Kidney epithelial cell (primary cell): ENCODE data around the gene AFG1L. TPM values are rescaled to one million over a fixed set of nuclear protein-coding genes. Genes with fewer than 3 reads are reported as not detected.

Source experiments
- DNase-seq: peaks from one replicate; pipeline ENCODE4 v3.0.0-alpha.2; 2010; ENCODE audit warnings: low read depth
- H3K27me3 ChIP-seq: 2 replicates; pipeline ENCODE4 v1.6.0; 2011; ENCODE audit warnings: low read length; ENCODE audit not compliant: control insufficient read depth, insufficient read depth
- H3K36me3 ChIP-seq: 2 replicates; pipeline ENCODE4 v1.5.1; 2011; ENCODE audit warnings: low read length; ENCODE audit not compliant: control insufficient read depth, insufficient read depth
- H3K4me3 ChIP-seq: 2 replicates; pipeline ENCODE4 v1.5.1; 2011; ENCODE audit warnings: low read depth, mild to moderate bottlenecking, control low read depth, low read length
- CTCF ChIP-seq: IDR thresholded peaks from 2 replicates; pipeline ENCODE4 v1.5.1; 2011; ENCODE audit warnings: mild to moderate bottlenecking, moderate library complexity, low read length, control low read depth, inconsistent platforms; ENCODE audit not compliant: insufficient read depth, poor library complexity, severe bottlenecking
- total RNA-seq: library from RNA; depleted of rRNA; stranded (reverse); fragments of >200 nt; gene quantifications from 2 replicates; pipeline ENCODE4 v1.2.3, GENCODE V29; 2015

The AFG1L gene
- total RNA-seq, 1 donor from 2014 or later = 3.6 TPM

- Histone ChIP-seq H3K4me3 (no peak overlapping the region), H3K27me3 (no peaks in the 10 kb centered on the region)
- TF ChIP-seq CTCF = peak; percentile 81
These were observed 247.2 kb downstream of the AFG1L start for GRCh38 chr6:108541843-108542759.

GRCh38 chr6:108543175-108543940, 248.5 kb downstream of the AFG1L start:
- no peak for DNase-seq
- no peak for TF ChIP-seq CTCF
- H3K36me3 ChIP-seq = no peaks in the 10 kb centered on the region
- no peak overlapping the region for H3K4me3 ChIP-seq
- no peaks in the 10 kb centered on the region for H3K27me3 ChIP-seq

More at GRCh38 chr6:108541843-108542759, 247.2 kb downstream of the AFG1L start:
- no peak for DNase-seq
- H3K36me3 ChIP-seq = no peaks in the 10 kb centered on the region

- no peak overlapping the region for H3K4me3 ChIP-seq
- no peak for TF ChIP-seq CTCF
- DNase-seq = no peak
- no peaks in the 10 kb centered on the region for H3K27me3 ChIP-seq
- H3K36me3 ChIP-seq = no peaks in the 10 kb centered on the region
These were observed 249.8 kb downstream of the AFG1L start for GRCh38 chr6:108544606-108545005.

- Histone ChIP-seq H3K4me3 (no peak overlapping the region), H3K27me3 (no peaks in the 10 kb centered on the region), H3K36me3 (no peaks in the 10 kb centered on the region)
- no peak for TF ChIP-seq CTCF
- no peak for DNase-seq
These were observed 251.5 kb downstream of the AFG1L start for GRCh38 chr6:108546079-108547049.

GRCh38 chr6:108549241-108549640, 254.4 kb downstream of the AFG1L start:
- Histone ChIP-seq H3K27me3 (no peaks in the 10 kb centered on the region), H3K4me3 (no peak overlapping the region), H3K36me3 (no peaks in the 10 kb centered on the region)
- no peak for DNase-seq
- no peak for TF ChIP-seq CTCF
